GM18505 (cell line): ENCODE measurements around the gene CDH1.
A peak's percentile ranks its signal among the peaks of the same experiment; 100 is the strongest.

Experiments used
- ATAC-seq: cut with Tn5 transposase; IDR thresholded peaks from one replicate; pipeline ENCODE4 v1.9.1; 2021; ENCODE audit not compliant: unreplicated experiment
- POLR2A ChIP-seq: IDR thresholded peaks from 4 replicates; pipeline ENCODE4 v1.6.1; 2011; ENCODE audit warnings: borderline replicate concordance; ENCODE audit not compliant: insufficient read depth, insufficient read length; ENCODE audit errors: extremely low read depth

CDH1 gene

DNA sequence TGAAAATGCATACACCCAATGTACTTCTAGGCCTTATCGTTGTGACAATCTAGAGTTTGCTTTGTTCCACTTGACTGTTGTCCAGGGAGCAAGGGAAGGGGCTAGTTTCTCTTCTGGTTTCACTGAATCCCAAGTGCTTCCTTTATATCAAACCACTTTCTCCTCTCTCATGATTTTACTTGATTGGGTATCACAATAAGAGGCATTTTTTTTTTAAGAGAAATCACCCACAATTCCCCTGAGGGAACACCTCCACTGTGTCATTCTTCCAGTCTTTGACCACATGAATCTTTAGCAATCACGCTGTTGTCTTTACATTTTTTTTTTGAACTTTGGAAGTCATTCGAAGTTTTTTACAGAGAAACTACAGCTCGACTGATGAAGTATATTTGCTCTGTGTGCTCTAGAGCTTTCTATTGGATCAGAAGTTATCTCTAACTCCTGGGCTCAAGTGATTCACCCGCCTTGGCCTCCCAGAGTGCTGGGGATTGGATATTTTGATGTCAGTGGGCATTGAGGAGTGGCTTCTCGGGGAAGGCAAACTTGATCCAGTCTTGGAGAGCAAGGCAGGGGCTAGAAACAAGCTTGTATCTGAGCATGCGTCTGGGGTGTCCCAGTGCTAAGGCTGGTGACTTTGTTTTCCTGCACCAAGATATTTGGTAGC, 3.0 kb downstream of the CDH1 start:
- no peak for TF ChIP-seq POLR2A
- no peak for ATAC-seq

DNA sequence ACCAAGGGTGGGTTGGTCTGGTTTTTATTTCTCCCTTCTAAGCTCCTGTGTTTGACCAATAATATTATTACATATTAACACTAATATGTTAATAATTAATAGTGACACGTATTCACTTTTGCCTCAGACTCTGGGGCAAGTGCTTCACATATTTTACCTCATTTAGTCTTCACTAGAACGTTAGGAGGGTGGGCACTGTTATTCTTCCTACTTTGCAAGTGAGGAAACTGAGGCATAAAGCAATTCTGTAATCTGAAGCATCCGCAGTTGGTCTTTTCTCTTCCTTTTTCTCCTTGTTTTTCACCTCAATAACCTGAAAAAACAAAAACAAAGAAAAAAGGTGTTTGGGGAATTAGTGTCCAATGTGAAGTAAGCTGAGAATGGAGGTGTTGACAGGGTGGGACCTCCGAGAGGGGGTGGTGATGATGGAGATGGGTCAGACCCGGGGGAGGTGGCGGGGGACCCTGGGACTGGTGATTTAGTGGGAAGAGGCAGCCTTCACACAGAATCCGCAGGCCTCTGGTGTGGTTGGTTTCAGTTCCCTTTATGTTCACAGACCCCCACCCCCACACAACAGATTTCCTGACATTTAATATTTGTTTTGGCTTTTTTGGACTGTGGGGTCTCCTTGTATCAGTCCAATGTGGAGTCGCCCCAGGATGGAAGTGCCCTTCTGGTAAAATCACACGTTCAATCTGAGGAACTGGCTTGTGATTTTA, 3.7 kb downstream of the CDH1 start:
- ATAC-seq = no peak
- no peak for TF ChIP-seq POLR2A

DNA sequence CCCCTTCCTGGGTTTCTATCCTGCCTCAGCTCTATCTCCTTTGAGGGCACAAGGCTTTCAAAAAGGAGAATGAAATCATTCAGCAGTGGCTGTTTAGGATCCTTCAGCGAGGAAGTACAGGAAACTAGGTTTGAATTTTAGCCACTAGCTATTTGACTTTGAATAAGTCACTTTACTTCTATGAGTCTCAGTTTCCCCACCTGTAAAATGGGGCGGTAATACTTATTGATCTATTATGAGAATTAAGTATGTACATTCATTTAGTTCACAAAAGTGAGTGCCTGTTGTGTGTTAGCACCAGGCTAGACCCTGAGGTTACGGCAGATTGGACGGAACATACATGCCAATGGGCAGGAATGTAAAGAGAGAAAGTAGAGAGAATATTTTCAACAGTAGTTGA, 6.6 kb downstream of the CDH1 start:
- ATAC-seq = no peak
- no peak for TF ChIP-seq POLR2A

DNA sequence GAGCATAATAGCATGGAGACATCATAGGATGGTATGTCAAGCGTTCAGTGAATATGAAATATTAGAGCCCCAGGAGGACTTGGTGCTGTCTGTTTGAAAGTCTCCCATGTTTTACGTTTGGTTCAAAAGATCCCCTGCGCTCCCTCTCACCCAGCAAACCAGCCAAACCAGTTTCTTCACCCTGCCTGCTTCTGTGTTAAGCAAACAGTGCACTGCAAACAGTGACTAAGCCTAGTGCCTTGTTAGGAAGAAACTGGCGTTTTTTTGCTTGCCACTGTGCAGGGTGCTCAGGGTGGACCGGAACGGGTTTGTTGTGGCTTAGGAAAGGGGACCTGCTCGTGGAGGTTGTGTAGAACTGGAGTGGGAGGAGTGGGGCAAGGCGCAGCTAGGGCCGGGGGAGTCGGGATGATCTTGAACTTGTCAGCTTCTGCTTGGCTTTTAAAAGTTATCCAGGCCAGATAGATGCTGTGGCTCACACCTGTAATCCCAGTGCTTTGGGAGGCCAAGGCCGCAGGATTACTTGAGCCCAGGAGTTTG, 7.7 kb downstream of the CDH1 start:
- TF ChIP-seq POLR2A = no peak
- ATAC-seq = no peak

DNA sequence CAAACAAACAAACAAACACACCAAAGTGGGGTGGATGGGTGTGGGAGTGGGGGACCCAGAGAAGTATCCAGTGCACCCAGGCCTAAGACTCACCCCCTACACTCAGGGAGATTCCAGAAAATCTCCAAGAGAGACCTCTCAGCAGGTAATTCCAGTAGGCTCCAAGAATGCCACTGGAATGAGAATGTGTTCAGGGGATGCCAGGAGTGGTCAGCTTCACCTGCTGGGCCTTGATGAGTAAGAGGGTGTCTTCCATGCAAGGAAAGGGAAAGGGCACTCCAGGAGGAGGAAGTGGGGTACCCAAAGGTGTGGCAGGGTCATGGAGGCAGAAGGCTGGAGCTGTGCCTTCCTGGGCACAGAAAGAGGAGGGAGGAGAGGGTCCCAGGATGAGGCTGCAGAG, 9.9 kb downstream of the CDH1 start:
- no peak for TF ChIP-seq POLR2A
- no peak for ATAC-seq

DNA sequence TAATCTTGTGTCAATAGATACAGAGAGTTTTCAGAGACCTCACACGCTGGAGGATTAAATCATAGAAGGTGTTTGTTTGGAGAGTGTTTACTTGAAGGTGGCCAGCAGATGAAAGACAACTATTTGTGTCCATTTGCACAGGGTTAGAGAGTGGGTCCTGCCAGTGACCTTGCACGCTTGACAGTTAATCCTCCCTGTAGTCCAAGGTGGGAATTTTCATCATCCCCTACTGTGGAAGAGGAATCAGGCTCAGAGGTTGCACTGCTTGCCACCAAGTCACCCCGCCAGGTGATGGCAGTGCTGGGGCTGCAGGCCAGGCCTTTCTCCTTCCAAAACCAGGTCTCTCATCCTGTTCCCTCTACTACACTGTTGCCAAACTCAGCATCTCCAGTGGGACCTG, 12.3 kb downstream of the CDH1 start:
- ATAC-seq = no peak
- TF ChIP-seq POLR2A = no peak

DNA sequence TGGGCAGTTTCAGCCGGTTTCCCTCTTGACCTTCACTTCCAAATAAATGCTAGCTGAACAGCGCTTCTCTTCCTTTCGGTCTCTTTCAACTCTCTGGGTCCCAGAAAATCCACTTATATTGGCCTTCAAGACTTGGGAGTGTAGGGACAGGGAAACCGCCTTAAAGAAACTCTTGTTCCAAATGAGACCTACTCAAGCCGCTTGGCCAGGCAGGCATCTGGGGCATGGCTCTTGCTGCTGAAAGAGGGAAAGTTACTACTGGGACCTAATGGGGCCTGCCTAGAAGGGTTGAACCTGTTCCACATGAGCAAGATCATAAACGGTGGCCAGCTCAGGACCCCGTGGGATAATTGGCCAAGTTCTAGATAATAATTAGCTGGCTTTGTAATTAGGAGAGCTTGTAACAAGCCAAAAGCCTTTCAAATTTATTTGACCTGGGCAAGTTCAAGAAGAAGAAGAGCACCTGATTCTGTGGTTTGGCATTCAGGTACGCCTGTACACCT, 13.2 kb downstream of the CDH1 start:
- no peak for TF ChIP-seq POLR2A
- no peak for ATAC-seq

DNA sequence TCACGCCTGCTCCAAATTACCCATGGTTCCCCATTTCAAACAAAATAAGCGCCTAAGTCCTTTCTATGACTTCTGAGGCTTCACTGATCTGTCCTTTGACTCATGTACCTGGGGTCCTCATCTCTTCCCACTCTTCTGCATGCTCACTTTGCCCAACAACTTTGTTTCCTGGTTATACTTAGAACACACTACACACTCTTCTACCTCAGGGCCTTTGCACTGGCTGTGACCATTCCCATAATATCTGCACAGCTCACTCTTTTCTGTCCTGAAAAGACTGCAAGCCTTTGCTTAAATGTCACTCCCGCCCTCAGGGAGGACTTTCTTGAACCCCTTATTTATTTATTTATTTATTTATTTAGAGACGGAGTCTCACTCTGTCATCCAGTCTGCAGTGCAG, 14.1 kb downstream of the CDH1 start:
- no peak for ATAC-seq
- no peak for TF ChIP-seq POLR2A

DNA sequence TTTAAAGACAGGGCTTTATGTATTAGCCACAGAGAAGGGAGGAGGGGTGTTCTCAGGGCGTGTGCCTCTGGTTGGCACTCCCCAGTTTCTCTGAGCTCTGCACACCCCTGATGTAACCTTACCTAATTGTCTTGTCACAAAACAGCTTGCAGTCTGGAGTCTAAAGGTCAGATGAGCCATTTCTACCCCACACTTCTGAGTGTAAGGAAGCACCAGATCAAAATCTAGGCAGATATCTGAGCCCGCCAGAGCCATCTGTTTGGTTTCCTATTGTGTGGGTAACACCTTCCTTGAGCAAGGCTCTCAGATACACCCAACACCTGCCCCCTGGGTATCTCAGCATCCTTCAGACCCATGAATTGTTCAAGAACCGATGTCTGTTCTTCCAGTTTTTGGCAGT, 15.5 kb downstream of the CDH1 start:
- no peak for TF ChIP-seq POLR2A
- ATAC-seq = no peak

DNA sequence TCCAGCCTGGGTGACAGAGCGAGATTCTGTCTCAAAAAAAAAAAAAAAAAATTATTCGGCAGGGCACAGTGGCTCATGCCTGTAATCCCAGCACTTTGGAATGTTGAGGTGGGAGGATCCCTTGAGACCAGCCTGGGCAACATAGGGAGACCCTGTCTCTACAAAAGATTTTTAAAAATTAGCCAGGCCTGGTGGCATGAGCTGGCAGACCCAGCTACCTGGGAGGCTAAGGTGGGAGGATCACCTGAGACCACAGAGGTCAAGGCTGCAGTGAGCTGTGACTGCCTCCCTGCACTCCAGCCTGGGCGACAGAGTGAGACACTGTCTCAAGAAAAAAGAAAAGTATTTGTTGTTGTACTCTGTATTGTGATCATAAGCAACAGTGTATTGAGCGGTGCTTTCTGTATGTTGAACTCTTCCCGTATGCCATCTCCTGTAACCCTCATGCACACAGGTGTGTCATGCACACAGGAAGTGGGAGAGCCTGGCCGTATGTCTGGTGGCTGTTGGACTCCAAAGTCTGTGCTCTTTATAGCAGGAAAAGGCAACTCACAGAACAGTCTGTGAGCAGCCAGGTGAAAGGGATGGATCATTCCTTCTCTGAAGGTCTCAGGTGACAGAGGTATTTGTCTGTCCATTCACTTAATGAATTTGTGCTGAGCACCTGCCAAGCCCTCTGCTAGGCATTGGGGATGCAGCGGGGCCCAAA, 17.1 kb downstream of the CDH1 start:
- no peak for TF ChIP-seq POLR2A
- ATAC-seq = no peak

DNA sequence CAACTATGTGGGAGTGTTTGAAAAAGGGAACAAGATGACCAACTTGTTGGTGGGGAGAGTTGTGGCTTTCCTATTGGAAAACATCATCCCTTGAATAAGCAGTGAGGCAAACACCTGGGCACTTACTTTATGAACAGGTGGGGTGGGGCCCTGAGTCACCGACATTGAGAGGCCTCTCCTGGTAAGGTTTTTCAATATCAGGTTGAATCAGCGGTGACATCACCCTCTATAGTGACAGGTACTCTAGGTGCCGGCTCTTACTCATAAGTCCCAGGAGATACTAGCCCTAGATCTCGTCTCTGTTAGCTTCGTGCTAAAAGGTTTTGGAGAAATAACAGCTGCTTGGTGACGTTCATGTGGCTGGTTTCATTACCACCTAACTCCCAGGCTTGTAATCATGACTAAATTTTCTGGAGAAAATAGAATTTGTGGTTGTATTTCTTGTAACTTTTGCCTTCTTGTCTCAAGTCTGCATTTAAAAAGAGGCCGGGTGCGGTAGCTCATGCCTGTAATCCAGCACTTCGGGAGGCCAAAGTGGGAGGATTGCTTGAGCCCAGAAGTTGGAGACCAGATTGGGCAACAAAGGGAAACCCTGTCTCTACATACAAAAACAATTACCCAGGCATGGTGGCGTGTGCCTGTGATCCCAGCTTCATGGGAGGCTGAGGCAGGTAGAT, 19.3 kb downstream of the CDH1 start:
- TF ChIP-seq POLR2A = no peak
- ATAC-seq = peak; percentile 61

DNA sequence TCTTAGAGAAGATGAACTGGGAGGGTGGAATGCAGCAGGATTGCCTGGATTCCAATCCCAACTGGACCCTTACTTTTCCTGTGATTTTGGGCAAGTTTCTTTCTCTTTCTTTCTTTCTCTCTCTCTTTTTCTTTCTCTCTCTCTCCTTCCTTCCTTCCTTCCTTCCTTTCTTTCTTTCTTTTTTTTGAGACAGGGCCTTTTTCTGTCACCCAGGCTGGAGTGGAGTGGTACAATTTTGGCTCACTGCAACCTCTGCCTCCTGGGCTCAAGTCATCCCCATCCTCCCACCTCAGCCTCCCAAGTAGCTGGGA, 20.5 kb downstream of the CDH1 start:
- no peak for TF ChIP-seq POLR2A
- ATAC-seq = no peak

DNA sequence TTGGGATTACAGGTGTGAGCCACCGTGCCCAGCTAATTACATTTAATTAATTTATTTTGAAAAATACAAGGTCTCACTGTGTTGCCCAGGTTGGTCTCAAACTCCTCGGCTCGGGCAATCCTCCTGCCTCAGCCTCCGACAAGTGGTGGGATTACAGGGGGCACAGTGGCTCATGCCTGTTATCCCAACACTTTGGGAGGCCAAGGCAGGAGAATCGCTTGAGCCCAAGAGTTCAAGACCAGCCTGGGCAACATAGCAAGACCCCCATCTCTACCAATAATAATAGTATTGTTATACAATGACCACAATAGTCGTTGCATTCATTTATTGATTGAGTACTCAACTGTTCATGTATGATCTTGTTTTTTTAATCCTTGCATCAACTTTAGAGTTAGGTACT, 22.0 kb downstream of the CDH1 start:
- no peak for TF ChIP-seq POLR2A
- ATAC-seq = no peak
